A673 (cell line): ENCODE data around the gene FXYD3. TPM values are rescaled to one million over a fixed set of nuclear protein-coding genes. Genes with fewer than 3 reads are reported as not detected.

Experiments used
- BruUV-seq: library from RNA; stranded (reverse); fragments of 400-500 nt; replicated peaks from 2 replicates; lab custom pipeline; 2021; lab: Mats Ljungman, UMichigan
- CTCF ChIA-PET: fragments of 300-600 bp; sonication (Branson Sonifier 250); formaldehyde crosslinking; loops from one replicate; lab custom pipeline; 2022; ENCODE audit warnings: antibody characterized with exemption; lab: Charles Lee
- POLR2A ChIA-PET: fragments of 300-600 bp; sonication (Branson Sonifier 250); formaldehyde crosslinking; loops from one replicate; lab custom pipeline; 2022; ENCODE audit warnings: antibody characterized with exemption; ENCODE audit not compliant: low non-redundant PET; lab: Charles Lee
- DNase-seq: peaks from one replicate; pipeline ENCODE4 v3.0.0-alpha.2; 2015; ENCODE audit warnings: low spot score
- H3K27ac ChIP-seq: fragments of 200-600 bp; sonication (generic); 2 replicates; pipeline ENCODE4 v1.5.1; 2016; ENCODE audit warnings: mixed run types, low read depth, mild to moderate bottlenecking, mixed read lengths, antibody characterized with exemption, low read length; ENCODE audit not compliant: poor library complexity, severe bottlenecking
- H3K27me3 ChIP-seq: fragments of 200-600 bp; sonication (generic); replicated peaks from 2 replicates; pipeline ENCODE4 v1.6.1; 2017; ENCODE audit warnings: mixed run types, low read depth, mild to moderate bottlenecking, mixed read lengths, antibody characterized with exemption, low read length; ENCODE audit not compliant: insufficient read depth, poor library complexity
- H3K36me3 ChIP-seq: fragments of 200-600 bp; sonication (generic); 2 replicates; pipeline ENCODE4 v1.6.1; 2016; ENCODE audit warnings: mixed run types, mild to moderate bottlenecking, mixed read lengths, antibody characterized with exemption, low read length; ENCODE audit not compliant: insufficient read depth, poor library complexity, severe bottlenecking
- H3K4me1 ChIP-seq: fragments of 200-600 bp; sonication (generic); 2 replicates; pipeline ENCODE4 v1.6.1; 2017; ENCODE audit warnings: mixed run types, mild to moderate bottlenecking, mixed read lengths, antibody characterized with exemption, low read length; ENCODE audit not compliant: insufficient read depth, poor library complexity, severe bottlenecking
- H3K4me3 ChIP-seq: fragments of 200-600 bp; sonication (generic); 2 replicates; pipeline ENCODE4 v1.5.1; 2016; ENCODE audit warnings: low read depth, mixed run types, mild to moderate bottlenecking, mixed read lengths, low read length; ENCODE audit not compliant: poor library complexity, severe bottlenecking
- H3K9me3 ChIP-seq: fragments of 200-600 bp; sonication (generic); 2 replicates; pipeline ENCODE4 v1.6.1; 2016; ENCODE audit warnings: mixed run types, low read depth, mild to moderate bottlenecking, mixed read lengths, antibody characterized with exemption, low read length; ENCODE audit not compliant: poor library complexity, severe bottlenecking
- EZH2 ChIP-seq: fragments of 200-600 bp; sonication (generic); IDR thresholded peaks from 2 replicates; pipeline ENCODE4 v1.6.1; 2017; ENCODE audit warnings: borderline replicate concordance, low read depth, mild to moderate bottlenecking, mixed read lengths, antibody characterized with exemption, low read length; ENCODE audit not compliant: poor library complexity, severe bottlenecking
- intact Hi-C: fragments of 100-400 bp; cut with micrococcal nuclease; formaldehyde crosslinking; loops from one replicate; pipeline ENCODE4 v1.10.0; 2022; ENCODE audit not compliant: unreplicated experiment
- total RNA-seq: library from RNA; stranded (reverse); gene quantifications from 2 replicates; pipeline ENCODE4 v1.2.3, GENCODE V29; 2021
- TF ChIP-seq, protein P1 (sequence below): fragments of 300-800, 200-600 bp; sonication (generic); conservative IDR thresholded peaks from 2 replicates; pipeline ENCODE4 v1.5.1; 2017; ENCODE audit warnings: low read depth, mild to moderate bottlenecking, antibody characterized with exemption, low read length, moderate library complexity, mixed read lengths

FXYD3 gene
- total RNA-seq, 1 experiment from 2014 or later: not detected

DNA sequence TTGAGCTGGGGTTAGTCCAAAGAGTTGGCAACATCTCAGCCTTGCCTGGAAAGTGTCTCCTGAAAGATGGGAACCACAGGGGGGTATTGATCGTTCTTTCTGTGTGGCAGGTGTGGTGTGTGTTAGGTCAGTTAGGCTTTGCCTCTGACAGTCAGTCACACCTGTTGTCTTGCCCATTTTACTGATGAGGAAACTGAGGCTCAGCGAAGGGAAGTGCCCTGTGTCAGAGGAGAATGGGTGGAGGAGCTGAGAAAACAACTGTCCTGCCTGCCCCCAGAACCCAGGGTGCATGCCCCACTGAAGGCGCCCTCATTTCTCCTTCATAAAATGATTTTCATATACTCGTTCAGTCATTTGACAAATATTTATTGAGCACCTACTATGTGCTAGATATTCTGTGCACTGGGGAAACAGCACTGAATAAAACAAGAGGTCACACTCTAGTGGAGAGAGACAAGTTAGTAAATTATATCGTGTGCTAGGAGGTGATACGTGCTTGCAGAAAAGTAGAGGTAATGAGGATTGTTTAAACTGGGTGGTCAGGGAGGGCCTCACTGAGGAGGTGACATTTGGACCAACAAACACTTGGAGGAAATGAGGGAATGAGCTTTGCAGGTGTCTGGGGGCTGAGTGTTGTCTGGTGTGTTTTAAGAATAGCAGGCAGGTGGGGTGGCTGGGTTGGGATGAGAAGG lies 40.5 kb downstream of the FXYD3 start:
- H3K27me3 ChIP-seq: peaks cover 25% of the 10 kb centered on the region
- ChIA-PET POLR2A (no interaction called here), CTCF (no interaction called here)
- no peak for TF ChIP-seq EZH2
- TF ChIP-seq, protein P1, sequence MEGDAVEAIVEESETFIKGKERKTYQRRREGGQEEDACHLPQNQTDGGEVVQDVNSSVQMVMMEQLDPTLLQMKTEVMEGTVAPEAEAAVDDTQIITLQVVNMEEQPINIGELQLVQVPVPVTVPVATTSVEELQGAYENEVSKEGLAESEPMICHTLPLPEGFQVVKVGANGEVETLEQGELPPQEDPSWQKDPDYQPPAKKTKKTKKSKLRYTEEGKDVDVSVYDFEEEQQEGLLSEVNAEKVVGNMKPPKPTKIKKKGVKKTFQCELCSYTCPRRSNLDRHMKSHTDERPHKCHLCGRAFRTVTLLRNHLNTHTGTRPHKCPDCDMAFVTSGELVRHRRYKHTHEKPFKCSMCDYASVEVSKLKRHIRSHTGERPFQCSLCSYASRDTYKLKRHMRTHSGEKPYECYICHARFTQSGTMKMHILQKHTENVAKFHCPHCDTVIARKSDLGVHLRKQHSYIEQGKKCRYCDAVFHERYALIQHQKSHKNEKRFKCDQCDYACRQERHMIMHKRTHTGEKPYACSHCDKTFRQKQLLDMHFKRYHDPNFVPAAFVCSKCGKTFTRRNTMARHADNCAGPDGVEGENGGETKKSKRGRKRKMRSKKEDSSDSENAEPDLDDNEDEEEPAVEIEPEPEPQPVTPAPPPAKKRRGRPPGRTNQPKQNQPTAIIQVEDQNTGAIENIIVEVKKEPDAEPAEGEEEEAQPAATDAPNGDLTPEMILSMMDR: no peak
- peaks cover 6% of the 10 kb centered on the region for H3K4me1 ChIP-seq
- no TSS peak for BruUV-seq
- no peak for DNase-seq
- no peak overlapping the region for H3K27ac ChIP-seq
- intact Hi-C loops: loop anchor here (10.0 kb wide), 1 partner anchor 89 kb away; the partner anchor contains the start of gene LSR
- H3K4me3 ChIP-seq: no peak overlapping the region
- no peaks in the 10 kb centered on the region for H3K9me3 ChIP-seq
- no peaks in the 10 kb centered on the region for H3K36me3 ChIP-seq

DNA sequence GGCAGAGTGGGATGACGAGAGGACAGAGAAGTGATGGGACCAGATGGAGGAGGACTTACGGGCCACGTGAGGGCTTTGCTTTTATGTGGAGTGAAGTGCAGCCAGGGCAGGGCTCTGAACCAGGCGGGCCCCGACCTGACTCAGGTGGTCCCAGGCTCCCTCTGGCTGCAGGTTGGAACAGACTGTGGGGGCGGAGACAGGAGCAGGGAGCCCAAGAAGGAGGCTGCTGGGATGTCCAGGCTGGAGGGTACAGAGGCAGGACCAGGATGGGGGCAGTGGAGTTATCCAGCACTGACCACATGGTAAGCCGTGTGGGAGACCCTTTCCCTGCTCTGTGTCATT lies 41.0 kb downstream of the FXYD3 start:
- intact Hi-C loops: loop anchor here (10.0 kb wide), 1 partner anchor 88 kb away; the partner anchor contains the start of gene LSR
- H3K27me3 ChIP-seq: peaks cover 25% of the 10 kb centered on the region
- no peaks in the 10 kb centered on the region for H3K36me3 ChIP-seq
- ChIA-PET CTCF (no interaction called here), POLR2A (no interaction called here)
- no peak overlapping the region for H3K4me3 ChIP-seq
- no peak for DNase-seq
- TF ChIP-seq, protein P1: no peak
- TF ChIP-seq EZH2: no peak
- H3K4me1 ChIP-seq: peaks cover 6% of the 10 kb centered on the region
- no peaks in the 10 kb centered on the region for H3K9me3 ChIP-seq
- no TSS peak for BruUV-seq
- no peak overlapping the region for H3K27ac ChIP-seq

DNA sequence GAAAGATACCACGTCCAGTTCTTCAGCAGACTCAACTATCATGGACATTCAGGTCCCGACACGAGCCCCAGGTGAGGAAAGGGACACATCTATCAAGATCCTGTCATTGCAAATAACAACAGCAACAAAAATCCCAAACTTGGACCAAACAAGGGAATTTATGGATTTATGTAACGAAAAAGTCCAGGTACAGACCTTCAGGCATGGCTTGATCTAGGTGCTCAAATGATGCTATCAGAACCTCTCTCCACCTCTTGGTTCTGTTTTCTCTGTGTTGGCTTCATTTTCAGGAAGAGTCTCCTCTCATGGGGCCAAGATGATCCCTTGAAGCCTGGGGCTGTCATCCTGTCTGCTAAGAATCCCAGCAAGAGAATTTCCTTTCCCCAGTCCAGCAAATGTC lies 41.8 kb downstream of the FXYD3 start:
- ChIA-PET POLR2A (no interaction called here), CTCF (no interaction called here)
- intact Hi-C loops: loop anchor here (10.0 kb wide), 1 partner anchor 87 kb away; the partner anchor contains the start of gene LSR
- DNase-seq: no peak
- H3K27ac ChIP-seq: no peak overlapping the region
- peaks cover 25% of the 10 kb centered on the region for H3K27me3 ChIP-seq
- H3K9me3 ChIP-seq: no peaks in the 10 kb centered on the region
- no TSS peak for BruUV-seq
- H3K4me3 ChIP-seq: no peak overlapping the region
- TF ChIP-seq EZH2: no peak
- TF ChIP-seq, protein P1: no peak
- peaks cover 6% of the 10 kb centered on the region for H3K4me1 ChIP-seq
- no peaks in the 10 kb centered on the region for H3K36me3 ChIP-seq
